HepG2 (cell line): ENCODE data around the gene ABCC2. TPM values are rescaled to one million over a fixed set of nuclear protein-coding genes. Genes with fewer than 3 reads are reported as not detected.

ENCODE experiments used
- ATAC-seq: fragments of 200-7000 bp; cut with Tn5 transposase; 3 replicates; pipeline ENCODE4 v1.9.1; 2020; ENCODE audit warnings: mild to moderate bottlenecking, moderate library complexity
- BruUV-seq: library from RNA; stranded (reverse); fragments of 400-500 nt; replicated peaks from 2 replicates; lab custom pipeline; 2021; lab: Mats Ljungman, UMichigan
- CTCF ChIA-PET: fragments of 300-600 bp; formaldehyde crosslinking; extraction: SDS; loops from one replicate; lab custom pipeline; 2021; ENCODE audit warnings: low total read pairs, inconsistent platforms, low intra/inter-chr PET ratio; lab: Yijun Ruan, JAX
- POLR2A ChIA-PET: fragments of 350-600 bp; sonication (Branson Sonifier 250); formaldehyde crosslinking; loops from one replicate; lab custom pipeline; 2020; ENCODE audit warnings: antibody characterized with exemption, inconsistent platforms; lab: Yijun Ruan, JAX
- DNase-seq: peaks from one replicate; pipeline ENCODE4 v3.0.0-alpha.2; 2015; ENCODE audit warnings: low spot score
- FAIRE-seq: peaks from 3 replicates; lab custom pipeline; 2011; peaks lifted over from hg19 to GRCh38; lab: Jason Lieb, UNC
- H2AFZ ChIP-seq: one replicate; pipeline ENCODE4 v1.6.1; 2011; ENCODE audit warnings: low read length, inconsistent platforms
- H3K27ac ChIP-seq: fragments of 300-600 bp; 3 replicates; pipeline ENCODE4 v1.8.0; 2011; ENCODE audit warnings: mixed run types, mild to moderate bottlenecking, mixed read lengths, low read length, inconsistent platforms; ENCODE audit not compliant: insufficient read depth; ENCODE audit errors: extremely low read length
- H3K27me3 ChIP-seq, 2 experiments: fragments of 200-600 bp in 1 of 2; 2 replicates in 1 of 2; 3 replicates in 1 of 2; pipeline versions ENCODE4 v1.6.0 to v1.8.0; 2011; ENCODE audit warnings: low read length in 2 of 2, mild to moderate bottlenecking in 2 of 2, moderate library complexity in 2 of 2, inconsistent platforms in 1 of 2; ENCODE audit not compliant: insufficient read depth in 2 of 2, control insufficient read depth in 1 of 2
- H3K36me3 ChIP-seq, 2 experiments: fragments of 200-600 bp in 1 of 2; replicated peaks in 1 of 2; 2 replicates in 1 of 2; 3 replicates in 1 of 2; pipeline versions ENCODE4 v1.5.1 to v1.8.0; 2011; ENCODE audit warnings: low read length in 2 of 2, inconsistent platforms in 1 of 2; ENCODE audit not compliant: insufficient read depth in 2 of 2, control insufficient read depth in 1 of 2
- H3K4me1 ChIP-seq: 2 replicates; pipeline ENCODE4 v1.5.1; 2012; ENCODE audit warnings: low read length, inconsistent platforms; ENCODE audit not compliant: insufficient read depth
- H3K4me2 ChIP-seq: 2 replicates; pipeline ENCODE4 v1.6.0; 2011; ENCODE audit warnings: low read depth, low read length, inconsistent platforms
- H3K4me3 ChIP-seq, 3 experiments: fragments of 200-600 bp in 1 of 3; sonication (generic), shearing (Covaris generic) in 1 of 3; replicated peaks in 1 of 3; 2 replicates each; pipeline ENCODE4 v1.5.1; 2011 to 2016; ENCODE audit warnings: low read length in 3 of 3, inconsistent platforms in 2 of 3, low read depth in 2 of 3, mild to moderate bottlenecking in 2 of 3, control low read depth in 1 of 3, mixed read lengths in 1 of 3; ENCODE audit not compliant: insufficient read depth in 1 of 3
- H3K79me2 ChIP-seq: one replicate; pipeline ENCODE4 v1.6.1; 2011; ENCODE audit warnings: low read length, inconsistent platforms; ENCODE audit not compliant: insufficient read depth
- H3K9ac ChIP-seq: 2 replicates; pipeline ENCODE4 v1.6.0; 2011; ENCODE audit warnings: mild to moderate bottlenecking, low read depth, low read length, inconsistent platforms; ENCODE audit not compliant: insufficient read depth
- H3K9me3 ChIP-seq: 2 replicates; pipeline ENCODE4 v1.5.1; 2012; ENCODE audit warnings: mild to moderate bottlenecking, low read length
- H4K20me1 ChIP-seq: 2 replicates; pipeline ENCODE4 v1.6.0; 2011; ENCODE audit warnings: inconsistent platforms, mild to moderate bottlenecking, low read length, moderate library complexity; ENCODE audit not compliant: insufficient read depth
- FOSL2 ChIP-seq: sonication (generic); formaldehyde crosslinking; IDR thresholded peaks from 2 replicates; pipeline ENCODE4 v1.4.0; 2020; ENCODE audit warnings: missing genetic modification reagents
- JUNB ChIP-seq: sonication (generic); formaldehyde crosslinking; IDR thresholded peaks from 2 replicates; pipeline ENCODE4 v1.8.0; 2022; ENCODE audit warnings: missing genetic modification reagents, mild to moderate bottlenecking, borderline replicate concordance
- KDM4B ChIP-seq: sonication (generic); formaldehyde crosslinking; IDR thresholded peaks from 2 replicates; pipeline ENCODE4 v1.4.0; 2020; ENCODE audit warnings: missing genetic modification reagents
- KLF16 ChIP-seq, 2 experiments: sonication (generic) in 1 of 2; formaldehyde crosslinking in 1 of 2; IDR thresholded peaks; 2 replicates each; pipeline versions ENCODE4 v1.6.1 to v1.8.0; 2016 to 2023; ENCODE audit warnings: missing genetic modification reagents in 2 of 2, missing compliant biosample characterization in 1 of 2
- POLR2A ChIP-seq, 2 experiments: IDR thresholded peaks; 2 replicates each; pipeline ENCODE4 v1.6.1; 2011; ENCODE audit warnings: low read depth in 2 of 2, low read length in 2 of 2, mild to moderate bottlenecking in 1 of 2, moderate library complexity in 1 of 2; ENCODE audit not compliant: insufficient read depth in 1 of 2
- POLR2AphosphoS5 ChIP-seq: IDR thresholded peaks from 2 replicates; pipeline ENCODE4 v1.6.1; 2012; ENCODE audit warnings: low read depth, low read length
- RBFOX2 ChIP-seq: fragments of 200-400 bp; formaldehyde crosslinking; IDR thresholded peaks from 2 replicates; pipeline ENCODE4 v1.6.1; 2017; ENCODE audit warnings: low read depth, mild to moderate bottlenecking, low read length
- RBM22 ChIP-seq: fragments of 200-400 bp; formaldehyde crosslinking; optimal IDR thresholded peaks from 2 replicates; pipeline ENCODE3; 2017; ENCODE audit warnings: mild to moderate bottlenecking, low read length, moderate library complexity
- ZNF224 ChIP-seq: sonication (generic); formaldehyde crosslinking; IDR thresholded peaks from 2 replicates; pipeline ENCODE4 v1.5.0; 2020; ENCODE audit warnings: mild to moderate bottlenecking, missing genetic modification reagents
- ZNF362 ChIP-seq: sonication (generic); formaldehyde crosslinking; IDR thresholded peaks from 2 replicates; pipeline ENCODE4 v1.4.0; 2020; ENCODE audit warnings: missing genetic modification reagents, mild to moderate bottlenecking, borderline replicate concordance
- ZSCAN31 ChIP-seq: sonication (generic); formaldehyde crosslinking; IDR thresholded peaks from 2 replicates; pipeline ENCODE4 v1.5.0; 2020; ENCODE audit warnings: low read depth, mild to moderate bottlenecking, missing genetic modification reagents
- WGBS: methylation state at CpG from one replicate; pipeline ENCODE4 v1.1.6; 2017; ENCODE audit warnings: low lambda C conversion rate; 5-methylcytosine and 5-hydroxymethylcytosine counted together
- in situ Hi-C: cut with HindIII; loops from 2 replicates; pipeline ENCODE4 v1.10.0; 2017; ENCODE audit warnings: low pct_unique_long_range_greater_than_20kb; ENCODE audit not compliant: extremely low pct_ligation_motif_present
- intact Hi-C: fragments of 100-400 bp; cut with micrococcal nuclease; formaldehyde crosslinking; loops from one replicate; pipeline ENCODE4 v1.10.0; 2022; ENCODE audit not compliant: unreplicated experiment
- polyA plus RNA-seq, 8 experiments: library from polyadenylated mRNA; depleted of rRNA in 3 of 8; stranded (reverse) in 7 of 8; unstranded in 1 of 8; fragments of >200 nt; fragmentation: Illumina TruSeq in 4 of 8; extraction: Trizol in 4 of 8; gene quantifications; 2 replicates each; pipeline versions ENCODE4 v1.2.1 to v1.2.3, GENCODE V29; 2011 to 2016; ENCODE audit warnings: low read depth in 4 of 8, missing spikeins in 1 of 8, mixed read lengths in 1 of 8; ENCODE audit not compliant: insufficient read depth in 1 of 8
- total RNA-seq, 5 experiments: library from RNA; depleted of rRNA; stranded (reverse); fragments of >200 nt; fragmentation: Illumina TruSeq; extraction: Trizol; gene quantifications; 2 replicates each; pipeline ENCODE4 v1.2.3, GENCODE V29; 2016; ENCODE audit warnings: low read depth in 1 of 5
- TF ChIP-seq, protein P1 (sequence below): sonication (generic); formaldehyde crosslinking; IDR thresholded peaks from 2 replicates; pipeline ENCODE4 v1.8.0; 2022; ENCODE audit warnings: low read depth, missing genetic modification reagents

ABCC2 gene
- total and polyA plus RNA-seq, 2 of the 13 experiments (the other 11 are each of a cell fraction or from before 2014, with no cell fraction given): 181 to 497 TPM

GRCh38 chr10:99841746-99842145, 59.3 kb downstream of the ABCC2 start:
- no peaks in the 10 kb centered on the region for H3K9me3 ChIP-seq
- BruUV-seq: no TSS peak
- H3K9ac ChIP-seq: no peak overlapping the region
- H3K27ac ChIP-seq: no peak overlapping the region
- DNase-seq (no peak), ATAC-seq (no peak), FAIRE-seq (no peak)
- in situ Hi-C loops: no loop called here
- H2AFZ ChIP-seq: no peak overlapping the region
- H3K4me1 ChIP-seq: peaks cover 12% of the 10 kb centered on the region
- no peak overlapping the region for H3K4me2 ChIP-seq
- TF ChIP-seq, protein P1, sequence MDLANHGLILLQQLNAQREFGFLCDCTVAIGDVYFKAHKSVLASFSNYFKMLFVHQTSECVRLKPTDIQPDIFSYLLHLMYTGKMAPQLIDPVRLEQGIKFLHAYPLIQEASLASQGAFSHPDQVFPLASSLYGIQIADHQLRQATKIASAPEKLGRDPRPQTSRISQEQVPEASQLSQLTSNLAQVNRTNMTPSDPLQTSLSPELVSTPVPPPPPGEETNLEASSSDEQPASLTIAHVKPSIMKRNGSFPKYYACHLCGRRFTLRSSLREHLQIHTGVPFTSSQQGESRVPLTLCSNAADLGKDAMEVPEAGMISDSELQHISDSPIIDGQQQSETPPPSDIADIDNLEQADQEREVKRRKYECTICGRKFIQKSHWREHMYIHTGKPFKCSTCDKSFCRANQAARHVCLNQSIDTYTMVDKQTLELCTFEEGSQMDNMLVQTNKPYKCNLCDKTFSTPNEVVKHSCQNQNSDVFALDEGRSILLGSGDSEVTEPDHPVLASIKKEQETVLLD (CRISPR knock-in tag): no peak
- peak; percentile 93 for TF ChIP-seq RBM22
- TF ChIP-seq ZNF224: no peak
- peak; percentile 15; the same call in 1 of the 2 replicates for TF ChIP-seq POLR2AphosphoS5
- TF ChIP-seq JUNB (CRISPR knock-in tag): no peak
- no peak for TF ChIP-seq FOSL2 (CRISPR knock-in tag)
- peak in 1 of 2 experiments; percentile 12; a peak in 1 of 4 replicates for TF ChIP-seq POLR2A (IDR thresholded peaks at IDR 0.05; ENCODE audit: insufficient read depth in 1 of 2, low read depth in 2 of 2, low read length in 2 of 2)
- TF ChIP-seq RBFOX2: 0 out of 2 replicates have a peak, but pooled peaks have one; percentile 11
- H3K27me3 ChIP-seq: no peaks in the 10 kb centered on the region
- H3K36me3 ChIP-seq: peaks cover 27 to 52% of the 10 kb centered on the region in 2 experiments
- WGBS: over 99% methylated on average over 7 of the region's 7 CpGs
- intact Hi-C loops: no loop called here
- no peak overlapping the region for H3K4me3 ChIP-seq
- H3K79me2 ChIP-seq: no peaks in the 10 kb centered on the region
- POLR2A ChIA-PET: no interaction called here
- CTCF ChIA-PET: no interaction called here
- H4K20me1 ChIP-seq: peaks cover 5% of the 10 kb centered on the region; the same call in 1 of the 2 replicates

DNA sequence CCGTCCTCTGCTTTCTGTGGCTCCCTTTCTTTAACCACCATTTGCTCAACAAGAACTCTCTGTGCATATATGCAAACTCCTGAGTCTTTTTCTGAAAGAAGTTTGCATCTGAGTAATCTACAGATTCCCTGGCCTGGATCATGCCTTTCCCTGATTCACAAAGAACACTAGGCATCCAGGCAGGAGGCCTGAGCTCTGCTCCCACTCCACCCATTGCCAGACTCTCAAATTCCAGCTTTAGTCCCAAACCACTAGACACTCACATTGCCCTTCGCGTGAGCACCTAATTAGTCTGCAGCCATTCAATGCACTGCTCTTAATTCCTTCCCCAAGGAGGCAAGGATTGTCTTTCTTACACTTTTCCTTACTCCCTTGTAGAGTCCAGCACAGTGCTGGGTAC, 60.9 kb downstream of the ABCC2 start:
- no peak for TF ChIP-seq ZNF362 (CRISPR knock-in tag)
- TF ChIP-seq KDM4B (CRISPR knock-in tag): no peak
- no peak for TF ChIP-seq KLF16 (CRISPR knock-in tag; IDR thresholded peaks at IDR 0.05)
- no peak for TF ChIP-seq ZSCAN31
- TF ChIP-seq RBM22: peak; percentile 36
- Histone ChIP-seq H4K20me1 (peaks cover 5% of the 10 kb centered on the region; the same call in 1 of the 2 replicates), H3K36me3 (peaks cover 33 to 64% of the 10 kb centered on the region in 2 experiments), H3K79me2 (no peaks in the 10 kb centered on the region), H3K4me2 (no peak overlapping the region), H3K4me1 (peaks cover 25% of the 10 kb centered on the region), H3K27ac (no peak overlapping the region), H3K9ac (no peak overlapping the region; the same call in 1 of the 2 replicates), H3K4me3 (no peak overlapping the region), H2AFZ (no peak overlapping the region), H3K9me3 (no peaks in the 10 kb centered on the region), H3K27me3 (no peaks in the 10 kb centered on the region)
- CTCF ChIA-PET: no interaction called here
- intact Hi-C loops (no loop called here), in situ Hi-C loops (no loop called here)
- DNase-seq (no peak), FAIRE-seq (no peak), ATAC-seq (no peak)
- POLR2A ChIA-PET: no interaction called here
- 100% methylated on average over 3 of the region's 3 CpGs for WGBS
- BruUV-seq: no TSS peak
